HG02884 (cell line): Measurements from ENCODE around the gene YJEFN3.

Experiments used
- ATAC-seq: cut with Tn5 transposase; IDR thresholded peaks from one replicate; pipeline ENCODE4 v1.9.1; 2021; ENCODE audit warnings: mild to moderate bottlenecking, moderate library complexity; ENCODE audit not compliant: unreplicated experiment

The YJEFN3 gene

DNA sequence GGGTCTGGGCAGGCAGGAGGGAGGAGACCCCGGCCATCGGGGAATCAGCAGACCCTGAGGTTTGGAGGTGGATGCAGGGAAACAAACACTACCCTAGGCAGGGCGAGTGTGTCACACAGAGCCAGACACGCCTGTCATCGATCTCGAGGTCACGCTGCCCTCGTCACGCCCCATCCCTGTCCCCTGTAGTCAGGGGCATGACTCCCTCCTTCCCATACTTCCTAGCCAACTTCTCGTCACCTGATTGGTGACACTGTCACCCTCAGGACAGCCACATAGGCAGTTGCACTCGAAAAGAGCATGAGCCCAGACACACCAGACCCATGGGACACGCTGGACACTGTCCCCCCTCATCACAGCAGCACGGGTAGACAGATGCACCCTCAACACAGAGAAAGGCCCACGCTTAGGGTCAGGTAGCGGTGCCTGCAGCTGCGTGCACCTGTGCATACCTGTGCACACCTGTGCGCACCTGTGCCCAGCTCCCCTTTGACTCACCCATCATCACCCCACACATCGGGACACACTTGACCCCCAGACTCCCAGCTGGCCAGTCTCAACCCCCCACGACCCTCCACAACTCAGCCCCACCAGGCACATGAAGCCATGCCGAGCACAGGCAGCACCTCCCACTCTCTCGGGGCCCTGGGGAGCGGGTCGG, 21.2 kb downstream of the YJEFN3 start:
- ATAC-seq = no peak

DNA sequence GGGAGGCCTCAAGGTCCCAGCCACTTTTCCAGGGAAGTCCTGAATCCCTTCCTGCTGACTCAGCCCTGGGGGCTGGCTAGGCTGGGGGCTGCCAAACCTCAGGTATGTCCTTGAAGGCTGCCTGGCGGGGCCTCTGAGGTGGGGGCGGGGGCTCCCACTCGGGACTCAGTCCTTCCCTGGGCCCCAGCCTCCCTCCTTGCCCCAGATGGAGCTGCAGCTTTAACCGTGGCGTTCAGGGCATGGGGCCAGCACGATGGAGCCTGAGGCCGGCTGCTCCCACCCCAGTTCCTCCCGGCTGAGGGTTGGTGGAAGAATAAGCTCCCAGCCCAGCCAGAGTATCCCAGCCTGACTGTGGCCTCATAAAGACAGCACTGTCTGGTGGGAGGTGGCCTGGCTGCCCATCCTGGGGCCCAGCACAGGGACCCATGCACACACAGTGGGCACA, 21.8 kb downstream of the YJEFN3 start:
- ATAC-seq = no peak

- no peak for ATAC-seq
Measured at GRCh38 chr19:19550972-19551852, 22.5 kb downstream of the YJEFN3 start.

GRCh38 chr19:19551853-19552192, 23.1 kb downstream of the YJEFN3 start:
- no peak for ATAC-seq

- ATAC-seq = no peak
Measured at GRCh38 chr19:19552798-19553197, 24.1 kb downstream of the YJEFN3 start.

DNA sequence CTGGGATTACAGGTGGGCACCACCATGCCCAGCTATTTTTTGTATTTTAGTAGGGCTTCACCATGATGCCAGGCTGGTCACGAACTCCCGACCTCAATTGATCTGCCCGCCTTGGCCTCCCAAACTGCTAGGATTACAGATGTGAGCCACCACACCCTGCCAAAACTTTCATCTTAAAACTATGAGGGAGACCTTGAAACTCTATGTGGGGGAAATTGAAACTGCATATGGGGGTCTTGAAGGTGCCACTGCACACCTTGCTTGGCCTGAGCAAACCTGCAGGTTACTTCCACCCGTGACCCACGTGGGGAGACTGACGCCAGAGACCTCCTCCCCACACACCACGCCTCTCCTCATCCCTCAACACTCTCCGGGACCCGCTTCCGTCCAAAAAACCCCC, 25.0 kb downstream of the YJEFN3 start:
- no peak for ATAC-seq

DNA sequence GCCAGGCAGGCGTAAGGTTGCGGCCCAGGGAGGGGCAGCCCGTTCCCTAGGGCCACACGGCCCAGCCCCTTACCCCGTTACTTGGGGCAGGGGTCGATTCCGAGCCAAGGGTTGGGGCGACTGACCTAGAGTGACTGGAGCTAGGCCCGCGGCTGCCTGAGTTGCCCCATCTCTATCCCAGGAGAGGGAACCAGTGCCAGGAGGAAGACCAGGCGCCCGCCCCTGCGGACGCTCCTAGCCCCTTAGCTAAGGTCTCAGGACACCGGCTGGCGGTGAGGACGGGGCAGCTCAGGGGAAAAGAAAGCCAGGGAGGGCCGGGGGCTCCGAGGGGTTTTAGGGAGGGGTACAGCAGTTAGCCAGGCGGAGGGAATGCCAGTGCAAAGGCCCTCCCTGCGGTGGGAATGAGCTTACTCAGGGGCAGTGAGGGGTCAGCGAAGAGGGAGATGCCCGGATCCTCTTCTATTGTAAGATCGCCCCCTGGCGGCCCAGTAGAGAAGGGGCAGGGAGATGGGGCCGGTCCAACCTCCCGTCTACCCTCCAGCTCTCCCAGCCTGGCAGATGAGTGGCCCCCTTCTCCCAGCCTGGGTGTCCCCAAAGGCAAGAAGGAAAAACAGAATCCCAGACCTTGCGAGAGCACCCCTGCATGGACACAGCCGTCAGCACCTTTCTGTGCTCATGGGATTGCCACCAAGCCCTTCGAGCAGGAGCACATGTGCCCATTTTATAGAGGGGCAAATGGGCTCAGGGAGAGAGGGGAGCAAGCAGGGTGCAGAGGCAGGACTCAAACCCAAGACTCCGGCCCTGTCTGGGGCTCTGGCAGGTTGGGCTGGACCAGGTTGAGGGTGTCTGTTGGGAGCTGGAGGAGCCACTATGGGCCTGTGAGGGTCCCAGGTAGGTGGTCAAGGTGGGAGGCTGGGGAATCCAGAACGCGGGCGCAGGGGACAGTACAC, 25.6 kb downstream of the YJEFN3 start:
- no peak for ATAC-seq

DNA sequence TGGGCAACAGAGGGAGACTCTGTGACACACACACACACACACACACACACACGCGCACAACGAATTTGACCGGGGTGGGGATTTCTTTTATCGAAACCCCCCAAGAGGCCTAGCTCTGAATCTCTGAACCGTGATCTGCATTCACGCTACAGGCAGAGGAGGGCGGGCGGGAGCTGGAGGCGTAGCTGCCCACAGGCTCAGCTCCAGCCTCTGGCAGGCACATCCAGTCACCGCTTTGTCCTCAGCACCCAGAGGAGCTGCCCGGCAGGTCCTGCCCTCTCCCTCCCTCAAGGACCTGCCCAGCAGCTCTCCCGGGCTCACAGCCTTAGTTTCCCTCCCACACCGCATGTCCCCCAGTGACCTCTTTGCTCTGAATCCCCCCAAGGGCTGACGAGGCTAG, 29.3 kb downstream of the YJEFN3 start:
- ATAC-seq = no peak

- ATAC-seq = no peak
Measured at GRCh38 chr19:19558636-19559035, 29.9 kb downstream of the YJEFN3 start.

DNA sequence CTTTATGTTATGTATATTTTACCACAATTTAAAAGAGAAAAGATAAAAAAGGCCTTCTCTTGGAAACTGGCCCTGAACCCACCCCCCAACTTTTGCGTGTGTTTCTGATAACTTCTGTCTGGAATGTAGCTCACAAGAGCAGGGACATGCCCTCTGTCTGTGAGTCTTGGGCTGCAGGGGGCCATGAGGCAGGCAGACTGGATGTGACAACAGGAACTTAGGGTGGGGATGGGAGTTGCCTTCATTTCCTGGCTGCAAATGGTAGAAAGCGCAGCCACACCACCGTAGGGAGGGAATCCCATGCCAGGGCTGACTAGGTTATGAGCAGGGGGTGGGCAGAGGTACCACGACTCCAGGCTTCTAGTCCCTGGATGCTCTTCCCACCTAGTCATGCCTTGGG, 31.2 kb downstream of the YJEFN3 start:
- no peak for ATAC-seq

GRCh38 chr19:19561946-19562664, 33.4 kb downstream of the YJEFN3 start:
- ATAC-seq = no peak

GRCh38 chr19:19562665-19563347, 34.1 kb downstream of the YJEFN3 start:
- ATAC-seq = no peak

DNA sequence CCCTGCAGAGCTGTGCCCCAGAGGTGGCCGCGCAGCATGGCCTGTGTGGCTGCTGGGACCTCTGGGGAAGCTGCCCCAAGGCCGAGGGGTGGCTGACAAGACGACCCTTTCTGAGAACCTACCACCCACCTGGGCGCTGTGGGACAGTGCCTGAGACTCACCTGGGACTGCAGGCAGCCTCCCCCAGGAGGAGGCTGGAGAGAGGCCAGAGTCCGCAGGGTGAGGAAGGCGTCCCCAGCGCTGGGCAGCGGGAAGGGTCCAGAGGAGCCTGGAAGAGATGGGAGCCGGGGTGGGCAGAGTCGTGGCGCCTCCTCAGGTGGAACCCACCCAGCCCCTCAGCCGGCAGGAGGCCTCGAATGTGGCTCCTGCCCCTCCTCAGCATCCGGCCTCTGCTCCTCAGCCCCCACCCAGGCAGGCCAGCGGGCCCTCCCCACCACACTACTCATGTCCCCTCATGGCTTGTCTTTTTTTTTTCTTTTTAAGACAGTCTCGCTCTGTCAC, 34.7 kb downstream of the YJEFN3 start:
- no peak for ATAC-seq

- no peak for ATAC-seq
Measured at GRCh38 chr19:19566306-19566705, 37.6 kb downstream of the YJEFN3 start.

- no peak for ATAC-seq
Measured at GRCh38 chr19:19567391-19567790, 38.7 kb downstream of the YJEFN3 start.

DNA sequence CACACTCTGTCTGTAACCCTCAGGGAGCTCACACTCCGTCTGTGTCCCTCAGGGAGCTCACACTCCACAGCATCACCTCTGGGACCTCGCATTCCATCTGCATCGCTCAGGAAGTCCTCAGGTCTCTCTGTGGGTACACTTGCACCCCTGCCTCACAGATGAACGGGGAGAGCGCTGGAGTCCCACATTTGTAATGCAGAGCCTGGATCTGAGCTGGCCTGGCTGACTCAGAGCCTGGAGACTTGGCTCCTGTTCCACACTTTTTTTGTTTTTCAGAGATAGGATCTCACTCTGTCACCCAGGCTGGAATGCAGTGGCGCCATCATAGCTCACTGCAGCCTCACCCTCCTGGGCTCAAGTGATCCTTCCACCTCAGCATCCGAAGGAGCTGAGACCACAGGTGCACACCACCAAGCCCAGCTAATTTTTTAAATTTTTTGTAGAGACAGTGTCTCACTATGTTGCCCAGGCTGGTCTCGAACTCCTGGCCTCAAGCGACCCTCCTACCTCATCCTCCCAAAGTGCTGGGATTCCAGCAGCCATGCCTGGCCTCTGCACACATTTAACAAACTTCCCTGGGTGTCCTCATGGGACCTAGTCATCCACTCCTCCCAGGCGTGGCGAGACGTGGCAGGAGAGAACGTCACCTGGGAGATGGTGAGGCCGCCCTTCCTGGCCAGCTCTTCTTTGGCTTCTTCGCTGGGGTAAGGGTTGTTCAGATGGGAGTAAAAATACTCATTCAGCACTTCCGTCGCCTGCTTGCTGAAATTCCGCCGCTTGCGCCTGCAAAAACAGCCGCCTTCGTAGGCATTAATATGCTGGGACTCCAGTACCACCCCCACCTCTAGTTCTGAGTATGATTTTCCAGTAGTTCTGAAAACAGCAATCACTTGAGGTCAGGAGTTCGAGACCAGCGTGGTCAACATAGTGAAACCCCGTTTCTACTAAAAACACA, 40.4 kb downstream of the YJEFN3 start:
- no peak for ATAC-seq

DNA sequence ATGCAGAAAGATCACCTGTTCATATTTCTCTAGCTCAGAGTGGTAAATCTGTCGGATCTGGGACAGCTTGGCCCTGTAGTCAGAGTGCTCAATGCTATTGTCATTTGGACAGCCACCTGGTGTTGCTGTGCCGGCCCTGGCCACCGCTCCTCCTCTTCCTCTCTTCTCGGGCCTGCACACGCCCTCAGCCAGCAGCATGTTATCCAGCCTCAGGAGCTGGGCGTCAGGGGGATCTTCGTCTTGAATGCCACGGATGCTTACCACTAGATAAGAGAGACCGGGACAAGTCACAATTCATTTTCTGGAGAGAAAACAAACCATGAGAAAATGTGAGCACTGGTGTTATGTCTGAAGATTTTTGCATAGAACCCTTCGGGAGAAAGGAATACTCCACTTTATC, 41.9 kb downstream of the YJEFN3 start:
- ATAC-seq = no peak

DNA sequence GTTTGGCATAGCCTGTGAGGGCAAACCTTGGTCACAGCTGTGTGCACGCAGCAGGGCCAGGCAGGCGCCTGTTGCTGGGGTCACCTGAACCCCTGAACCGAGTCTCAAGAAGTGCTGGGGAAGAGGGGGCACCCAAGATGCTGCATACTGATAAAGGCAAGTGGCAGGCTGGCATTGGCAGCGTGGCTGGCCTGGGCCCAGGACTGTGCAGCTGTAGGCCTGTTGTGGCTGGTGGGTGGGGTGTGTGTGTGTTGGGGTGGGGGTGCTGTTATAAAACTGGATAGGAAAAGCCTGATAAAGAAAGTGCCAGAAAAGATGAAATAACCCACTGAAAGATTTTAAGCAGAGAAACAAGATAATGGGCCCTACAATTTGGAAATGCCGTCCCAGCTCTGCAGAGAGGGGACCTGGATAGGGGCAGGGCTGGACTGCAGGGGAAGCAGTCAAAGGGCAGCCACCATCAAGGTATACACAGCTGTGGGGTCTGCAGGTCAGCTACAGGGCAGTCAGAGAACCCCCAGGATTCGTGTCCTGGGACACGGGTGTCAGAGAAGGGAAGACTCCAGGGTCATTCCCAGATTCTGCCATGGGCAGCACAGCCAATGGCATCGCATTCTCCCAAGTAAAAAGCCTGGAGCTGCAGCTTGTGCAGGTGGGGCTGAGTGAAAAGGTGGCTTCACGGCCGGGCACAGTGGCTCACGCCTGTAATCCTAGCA, 42.5 kb downstream of the YJEFN3 start:
- no peak for ATAC-seq
